IPS-18a (cell line): ENCODE results near the gene RDX.
"Not testable (repeated sequence)": the region's sequence is repeated elsewhere in the genome, so short reads cannot be mapped to it uniquely, and the experiment has no call there.

Experiments
- H3K27ac ChIP-seq: one replicate; pipeline ENCODE4 v1.5.1; 2013; ENCODE audit warnings: low read length
- H3K27me3 ChIP-seq: one replicate; pipeline ENCODE4 v1.6.1; 2013; ENCODE audit warnings: mild to moderate bottlenecking, low read length; ENCODE audit not compliant: control insufficient read depth, insufficient read depth
- H3K36me3 ChIP-seq: one replicate; pipeline ENCODE4 v1.6.1; 2013; ENCODE audit warnings: low read depth, low read length; ENCODE audit not compliant: control insufficient read depth
- H3K4me1 ChIP-seq: one replicate; pipeline ENCODE4 v1.6.1; 2013; ENCODE audit warnings: low read depth, low read length; ENCODE audit not compliant: control insufficient read depth
- H3K4me3 ChIP-seq: one replicate; pipeline ENCODE4 v1.5.1; 2013; ENCODE audit warnings: low read length
- H3K9ac ChIP-seq: one replicate; pipeline ENCODE4 v1.6.1; 2013; ENCODE audit warnings: mild to moderate bottlenecking, low read length, moderate library complexity
- H3K9me3 ChIP-seq: one replicate; pipeline ENCODE4 v1.6.1; 2013; ENCODE audit warnings: low read depth, low read length; ENCODE audit not compliant: control insufficient read depth

RDX gene

GRCh38 chr11:110290591-110291334 is 5.7 kb downstream of the RDX start:
- no peaks in the 10 kb centered on the region for H3K36me3 ChIP-seq
- H3K27me3 ChIP-seq, result no peaks in the 10 kb centered on the region
- no peak overlapping the region for H3K9ac ChIP-seq
- no peak overlapping the region for H3K4me3 ChIP-seq
- no peaks in the 10 kb centered on the region for H3K9me3 ChIP-seq
- H3K4me1 ChIP-seq, result peaks cover 24% of the 10 kb centered on the region
- H3K27ac ChIP-seq, result no peak overlapping the region

GRCh38 chr11:110289472-110289871 is 6.9 kb downstream of the RDX start:
- Histone ChIP-seq H3K4me3 (no peak overlapping the region), H3K27me3 (no peaks in the 10 kb centered on the region), H3K36me3 (no peaks in the 10 kb centered on the region), H3K9me3 (no peaks in the 10 kb centered on the region), H3K4me1 (peaks cover 17% of the 10 kb centered on the region), H3K9ac (no peak overlapping the region), H3K27ac (no peak overlapping the region)

GRCh38 chr11:110287537-110287936 is 8.9 kb downstream of the RDX start:
- Histone ChIP-seq H3K4me1 (no peaks in the 10 kb centered on the region), H3K27ac (no peak overlapping the region), H3K9me3 (no peaks in the 10 kb centered on the region), H3K4me3 (no peak overlapping the region), H3K36me3 (no peaks in the 10 kb centered on the region), H3K27me3 (no peaks in the 10 kb centered on the region), H3K9ac (no peak overlapping the region)

GRCh38 chr11:110286298-110287040 is 9.9 kb downstream of the RDX start:
- no peaks in the 10 kb centered on the region for H3K9me3 ChIP-seq
- H3K4me1 ChIP-seq, result no peaks in the 10 kb centered on the region
- H3K4me3 ChIP-seq, result no peak overlapping the region
- H3K27ac ChIP-seq, result no peak overlapping the region
- H3K36me3 ChIP-seq, result no peaks in the 10 kb centered on the region
- no peak overlapping the region for H3K9ac ChIP-seq
- H3K27me3 ChIP-seq, result no peaks in the 10 kb centered on the region

DNA sequence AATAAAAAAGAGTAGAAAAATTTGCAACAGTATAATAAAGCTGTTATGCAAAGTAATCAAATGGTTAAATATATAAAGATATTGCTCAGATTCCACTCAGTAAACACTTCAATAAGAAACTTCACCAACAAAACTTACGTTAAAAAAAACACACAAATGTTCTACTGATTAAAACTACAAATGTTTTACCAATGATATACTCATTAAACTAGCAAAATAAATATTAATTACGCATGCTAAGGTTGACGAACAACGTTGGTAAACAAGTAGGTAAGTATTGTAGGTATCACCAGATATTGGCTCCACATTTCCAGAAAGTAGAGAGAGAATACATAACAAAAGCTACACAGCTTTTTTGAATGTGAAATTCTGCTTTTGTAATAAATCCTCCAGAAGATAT is 12.6 kb downstream of the RDX start:
- H3K4me1 ChIP-seq, result no peaks in the 10 kb centered on the region
- H3K36me3 ChIP-seq, result no peaks in the 10 kb centered on the region
- H3K9ac ChIP-seq, result no peak overlapping the region
- H3K4me3 ChIP-seq, result no peak overlapping the region
- no peaks in the 10 kb centered on the region for H3K27me3 ChIP-seq
- no peaks in the 10 kb centered on the region for H3K9me3 ChIP-seq
- no peak overlapping the region for H3K27ac ChIP-seq

GRCh38 chr11:110280595-110280994 is 15.8 kb downstream of the RDX start:
- not testable (repeated sequence) for H3K27me3 ChIP-seq, H3K4me3 ChIP-seq, H3K9me3 ChIP-seq, H3K9ac ChIP-seq, H3K27ac ChIP-seq, H3K4me1 ChIP-seq
- peaks cover 17% of the 10 kb centered on the region for H3K36me3 ChIP-seq

GRCh38 chr11:110279881-110280280 is 16.5 kb downstream of the RDX start:
- peaks cover 21% of the 10 kb centered on the region for H3K36me3 ChIP-seq

GRCh38 chr11:110272919-110273318 is 23.5 kb downstream of the RDX start:
- Histone ChIP-seq H3K36me3 (peaks cover 53% of the 10 kb centered on the region), H3K9ac (no peak overlapping the region), H3K9me3 (no peaks in the 10 kb centered on the region), H3K4me3 (no peak overlapping the region), H3K4me1 (no peaks in the 10 kb centered on the region), H3K27ac (no peak overlapping the region), H3K27me3 (no peaks in the 10 kb centered on the region)

More at GRCh38 chr11:110279881-110280280, 16.5 kb downstream of the RDX start:
- no peaks in the 10 kb centered on the region for H3K27me3 ChIP-seq
- no peaks in the 10 kb centered on the region for H3K4me1 ChIP-seq
- no peaks in the 10 kb centered on the region for H3K9me3 ChIP-seq
- H3K9ac ChIP-seq, result no peak overlapping the region
- H3K27ac ChIP-seq, result no peak overlapping the region
- H3K4me3 ChIP-seq, result no peak overlapping the region

DNA sequence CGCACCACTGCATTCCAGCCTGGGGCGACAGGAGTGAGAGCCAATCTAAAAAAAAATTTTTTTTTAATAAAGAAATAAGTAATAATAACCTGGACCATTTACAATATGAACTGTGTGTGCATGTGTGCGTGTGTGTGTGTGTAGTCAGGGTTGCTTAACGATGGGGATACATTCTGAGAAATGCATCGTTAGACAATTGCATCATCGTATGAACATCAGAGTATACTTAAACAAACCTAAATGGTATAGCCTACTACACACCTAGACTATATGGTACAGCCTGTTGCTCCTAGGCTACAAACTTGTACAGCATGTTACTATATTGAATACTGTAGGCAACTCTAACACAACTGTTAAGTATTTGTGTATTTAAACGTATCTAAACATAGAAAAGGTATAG is 26.4 kb downstream of the RDX start:
- peaks cover 32% of the 10 kb centered on the region for H3K36me3 ChIP-seq

GRCh38 chr11:110268441-110268840 is 28.0 kb downstream of the RDX start:
- Histone ChIP-seq H3K9me3 (no peaks in the 10 kb centered on the region), H3K4me1 (no peaks in the 10 kb centered on the region), H3K27ac (no peak overlapping the region), H3K36me3 (peaks cover 32% of the 10 kb centered on the region), H3K9ac (no peak overlapping the region), H3K4me3 (no peak overlapping the region), H3K27me3 (no peaks in the 10 kb centered on the region)

More for the DNA sequence above, 26.4 kb downstream of the RDX start:
- Histone ChIP-seq H3K27me3 (no peaks in the 10 kb centered on the region), H3K4me3 (no peak overlapping the region), H3K9ac (no peak overlapping the region), H3K27ac (no peak overlapping the region), H3K4me1 (no peaks in the 10 kb centered on the region), H3K9me3 (no peaks in the 10 kb centered on the region)

GRCh38 chr11:110262072-110262403 is 34.4 kb downstream of the RDX start:
- Histone ChIP-seq H3K27me3 (no peaks in the 10 kb centered on the region), H3K4me3 (no peak overlapping the region)

More at GRCh38 chr11:110262072-110262403, 34.4 kb downstream of the RDX start:
- Histone ChIP-seq H3K36me3 (peaks cover 48% of the 10 kb centered on the region), H3K9ac (no peak overlapping the region), H3K4me1 (no peaks in the 10 kb centered on the region), H3K9me3 (no peaks in the 10 kb centered on the region), H3K27ac (no peak overlapping the region)
